ENCODE results near the gene SEMA5A.

DNA sequence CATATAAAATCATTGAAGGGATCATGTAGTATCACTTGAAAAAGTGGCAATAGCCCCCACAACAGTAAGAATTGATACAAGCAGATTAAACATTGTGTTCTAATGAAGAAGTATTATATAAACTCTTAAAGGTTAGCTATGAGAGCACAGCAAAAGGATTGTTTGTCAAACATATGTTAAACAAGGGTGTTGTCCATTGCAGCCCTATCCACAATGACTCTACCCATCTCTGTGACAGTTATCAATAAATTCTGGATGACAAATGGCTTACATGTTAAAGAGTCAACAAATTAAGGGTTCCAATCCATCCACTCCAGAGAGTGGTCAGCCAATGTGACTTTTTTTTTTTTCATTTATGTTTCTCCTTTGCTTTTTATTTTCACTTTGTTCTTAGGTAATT, 238.7 kb downstream of the SEMA5A start:
- TF ChIP-seq, protein P1, sequence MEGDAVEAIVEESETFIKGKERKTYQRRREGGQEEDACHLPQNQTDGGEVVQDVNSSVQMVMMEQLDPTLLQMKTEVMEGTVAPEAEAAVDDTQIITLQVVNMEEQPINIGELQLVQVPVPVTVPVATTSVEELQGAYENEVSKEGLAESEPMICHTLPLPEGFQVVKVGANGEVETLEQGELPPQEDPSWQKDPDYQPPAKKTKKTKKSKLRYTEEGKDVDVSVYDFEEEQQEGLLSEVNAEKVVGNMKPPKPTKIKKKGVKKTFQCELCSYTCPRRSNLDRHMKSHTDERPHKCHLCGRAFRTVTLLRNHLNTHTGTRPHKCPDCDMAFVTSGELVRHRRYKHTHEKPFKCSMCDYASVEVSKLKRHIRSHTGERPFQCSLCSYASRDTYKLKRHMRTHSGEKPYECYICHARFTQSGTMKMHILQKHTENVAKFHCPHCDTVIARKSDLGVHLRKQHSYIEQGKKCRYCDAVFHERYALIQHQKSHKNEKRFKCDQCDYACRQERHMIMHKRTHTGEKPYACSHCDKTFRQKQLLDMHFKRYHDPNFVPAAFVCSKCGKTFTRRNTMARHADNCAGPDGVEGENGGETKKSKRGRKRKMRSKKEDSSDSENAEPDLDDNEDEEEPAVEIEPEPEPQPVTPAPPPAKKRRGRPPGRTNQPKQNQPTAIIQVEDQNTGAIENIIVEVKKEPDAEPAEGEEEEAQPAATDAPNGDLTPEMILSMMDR (IDR thresholded peaks at IDR 0.05): no peak
- no peak for TF ChIP-seq POLR2A (IDR thresholded peaks at IDR 0.05)
